K562 (cell line): ENCODE results near the gene DPH2. TPM values are rescaled to one million over a fixed set of nuclear protein-coding genes. Genes with fewer than 3 reads are reported as not detected.

Experiments
- ADNP ChIP-seq: fragments of 200-800 bp; sonication (Bioruptor generic); IDR thresholded peaks from 2 replicates; pipeline ENCODE4 v1.6.1; 2016; ENCODE audit warnings: missing genetic modification characterization, missing compliant biosample characterization
- CBX5 ChIP-seq: IDR thresholded peaks from 2 replicates; pipeline ENCODE4 v1.6.1; 2014; ENCODE audit warnings: low read depth, borderline replicate concordance
- CGGBP1 ChIP-seq: fragments of 250-450 bp; sonication (Bioruptor Pico); IDR thresholded peaks from 2 replicates; pipeline ENCODE4 v1.9.0; 2021; ENCODE audit warnings: mild to moderate bottlenecking
- ETV5 ChIP-seq: sonication (generic); formaldehyde crosslinking; IDR thresholded peaks from 2 replicates; pipeline ENCODE4 v1.4.0; 2020; ENCODE audit warnings: low read depth, mild to moderate bottlenecking, missing genetic modification reagents
- LARP7 ChIP-seq: fragments of 450-650 bp; IDR thresholded peaks from 2 replicates; pipeline ENCODE4 v1.6.1; 2016
- MTA2 ChIP-seq: fragments of 450-650 bp; IDR thresholded peaks from 2 replicates; pipeline ENCODE4 v1.6.1; 2016; ENCODE audit warnings: low read depth
- MTF1 ChIP-seq: fragments of 250-450 bp; sonication (Bioruptor Pico); IDR thresholded peaks from 2 replicates; pipeline ENCODE4 v1.9.0; 2021; ENCODE audit warnings: moderate library complexity, mild to moderate bottlenecking, inconsistent platforms, borderline replicate concordance
- PPARD ChIP-seq: fragments of 250-450 bp; sonication (Bioruptor Pico); IDR thresholded peaks from 2 replicates; pipeline ENCODE4 v1.8.0; 2022; ENCODE audit warnings: inconsistent platforms, mild to moderate bottlenecking, moderate library complexity
- RBM15 ChIP-seq: fragments of 200-400 bp; formaldehyde crosslinking; IDR thresholded peaks from 2 replicates; pipeline ENCODE4 v1.6.1; 2018; ENCODE audit warnings: mild to moderate bottlenecking, low read length, moderate library complexity; ENCODE audit not compliant: insufficient read depth
- RCOR1 ChIP-seq, 2 experiments: IDR thresholded peaks; 2 replicates each; pipeline ENCODE4 v1.6.1; 2012; ENCODE audit warnings: low read depth in 2 of 2, low read length in 2 of 2, borderline replicate concordance in 1 of 2, improper control_type of control experiment in 1 of 2
- SLC30A9 ChIP-seq: fragments of 250-450 bp; sonication (Bioruptor Pico); IDR thresholded peaks from 2 replicates; pipeline ENCODE4 v1.8.0; 2022; ENCODE audit warnings: mild to moderate bottlenecking, moderate library complexity
- SP1 ChIP-seq: sonication (generic); formaldehyde crosslinking; IDR thresholded peaks from 2 replicates; pipeline ENCODE4 v1.8.1; 2022; ENCODE audit warnings: mild to moderate bottlenecking, missing genetic modification reagents
- SRSF3 ChIP-seq: fragments of 200-400 bp; formaldehyde crosslinking; IDR thresholded peaks from 2 replicates; pipeline ENCODE4 v1.6.1; 2016; ENCODE audit warnings: mild to moderate bottlenecking, low read length, moderate library complexity; ENCODE audit not compliant: insufficient read depth
- ZNF12 ChIP-seq: sonication (generic); formaldehyde crosslinking; IDR thresholded peaks from 2 replicates; pipeline ENCODE4 v1.4.0; 2020; ENCODE audit warnings: mild to moderate bottlenecking, missing genetic modification reagents
- ZNF384 ChIP-seq: IDR thresholded peaks from 2 replicates; pipeline ENCODE4 v1.6.1; 2012; ENCODE audit warnings: low read depth, low read length, improper control_type of control experiment
- ZNF398 ChIP-seq: fragments of 250-450 bp; sonication (Bioruptor Pico); IDR thresholded peaks from 2 replicates; pipeline ENCODE4 v1.8.0; 2021; ENCODE audit warnings: moderate library complexity, mild to moderate bottlenecking, inconsistent platforms
- ZNF431 ChIP-seq: sonication (generic); formaldehyde crosslinking; IDR thresholded peaks from 2 replicates; pipeline ENCODE4 v1.8.0; 2022; ENCODE audit warnings: mild to moderate bottlenecking, missing genetic modification reagents
- polyA plus RNA-seq, 8 experiments: library from polyadenylated mRNA; depleted of rRNA in 4 of 8; stranded (reverse) in 5 of 8; unstranded in 3 of 8; fragments of >200 nt; fragmentation: Nextera tagmentation in 2 of 8; fragmentation: Illumina TruSeq in 1 of 8; extraction: Ambion mirVana in 2 of 8; extraction: Trizol in 1 of 8; gene quantifications; 2 replicates each; pipeline versions ENCODE4 v1.2.1 to v1.2.3, GENCODE V29; 2011 to 2014; ENCODE audit warnings: inconsistent platforms in 1 of 8, missing spikeins in 1 of 8
- total RNA-seq, 7 experiments: library from RNA; depleted of rRNA in 6 of 7; stranded (reverse); fragments of >200 nt in 6 of 7; fragmentation: Illumina TruSeq in 2 of 7; extraction: Trizol in 2 of 7; gene quantifications; 2 replicates each; pipeline versions ENCODE4 v1.2.1 to v1.2.3, GENCODE V29; 2011 to 2021; ENCODE audit warnings: low replicate concordance in 1 of 7
- TF ChIP-seq, protein P1 (sequence below): fragments of 250-450 bp; sonication (Bioruptor Pico); IDR thresholded peaks from 2 replicates; pipeline ENCODE4 v1.5.0; 2020; ENCODE audit warnings: mild to moderate bottlenecking, borderline replicate concordance
- TF ChIP-seq, protein P2 (sequence below): sonication (generic); formaldehyde crosslinking; IDR thresholded peaks from 2 replicates; pipeline ENCODE4 v1.8.0; 2022; ENCODE audit warnings: mild to moderate bottlenecking, missing genetic modification reagents

Gene DPH2
- total and polyA plus RNA-seq, 9 of the 15 experiments (the other 6 are each of a cell fraction or from before 2014, with no cell fraction given): 17.9 to 94.1 (median 68.1) TPM

- peak; percentile 73; the same call in 1 of the 2 replicates for TF ChIP-seq ZNF12
- TF ChIP-seq SRSF3: no peak
- no peak; the same call in 1 of the 2 replicates for TF ChIP-seq ADNP (tag)
- peak; percentile 91 for TF ChIP-seq ETV5 (CRISPR knock-in tag)
- no peak; the same call in 1 of the 2 replicates for TF ChIP-seq MTA2
- TF ChIP-seq RBM15: no peak
- TF ChIP-seq CGGBP1 (CRISPR knock-in tag): peak; percentile 44; the same call in 1 of the 2 replicates
- no peak for TF ChIP-seq ZNF398 (CRISPR knock-in tag)
- no peak for TF ChIP-seq SLC30A9 (CRISPR knock-in tag)
- no peak for TF ChIP-seq PPARD (CRISPR knock-in tag)
- peak; percentile 100 for TF ChIP-seq SP1 (CRISPR knock-in tag)
- TF ChIP-seq MTF1 (CRISPR knock-in tag): no peak
- TF ChIP-seq RCOR1 (IDR thresholded peaks at IDR 0.05; ENCODE audit: borderline replicate concordance in 1 of 2, low read depth in 2 of 2, low read length in 2 of 2): peak; percentile 26 to 42; a peak in 2 of 4 replicates
- TF ChIP-seq CBX5: no peak
- peak; percentile 83; the same call in 1 of the 2 replicates for TF ChIP-seq LARP7
- TF ChIP-seq ZNF431 (CRISPR knock-in tag): no peak
- TF ChIP-seq, protein P1, sequence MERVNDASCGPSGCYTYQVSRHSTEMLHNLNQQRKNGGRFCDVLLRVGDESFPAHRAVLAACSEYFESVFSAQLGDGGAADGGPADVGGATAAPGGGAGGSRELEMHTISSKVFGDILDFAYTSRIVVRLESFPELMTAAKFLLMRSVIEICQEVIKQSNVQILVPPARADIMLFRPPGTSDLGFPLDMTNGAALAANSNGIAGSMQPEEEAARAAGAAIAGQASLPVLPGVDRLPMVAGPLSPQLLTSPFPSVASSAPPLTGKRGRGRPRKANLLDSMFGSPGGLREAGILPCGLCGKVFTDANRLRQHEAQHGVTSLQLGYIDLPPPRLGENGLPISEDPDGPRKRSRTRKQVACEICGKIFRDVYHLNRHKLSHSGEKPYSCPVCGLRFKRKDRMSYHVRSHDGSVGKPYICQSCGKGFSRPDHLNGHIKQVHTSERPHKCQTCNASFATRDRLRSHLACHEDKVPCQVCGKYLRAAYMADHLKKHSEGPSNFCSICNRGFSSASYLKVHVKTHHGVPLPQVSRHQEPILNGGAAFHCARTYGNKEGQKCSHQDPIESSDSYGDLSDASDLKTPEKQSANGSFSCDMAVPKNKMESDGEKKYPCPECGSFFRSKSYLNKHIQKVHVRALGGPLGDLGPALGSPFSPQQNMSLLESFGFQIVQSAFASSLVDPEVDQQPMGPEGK (CRISPR knock-in tag): no peak
- TF ChIP-seq, protein P2, sequence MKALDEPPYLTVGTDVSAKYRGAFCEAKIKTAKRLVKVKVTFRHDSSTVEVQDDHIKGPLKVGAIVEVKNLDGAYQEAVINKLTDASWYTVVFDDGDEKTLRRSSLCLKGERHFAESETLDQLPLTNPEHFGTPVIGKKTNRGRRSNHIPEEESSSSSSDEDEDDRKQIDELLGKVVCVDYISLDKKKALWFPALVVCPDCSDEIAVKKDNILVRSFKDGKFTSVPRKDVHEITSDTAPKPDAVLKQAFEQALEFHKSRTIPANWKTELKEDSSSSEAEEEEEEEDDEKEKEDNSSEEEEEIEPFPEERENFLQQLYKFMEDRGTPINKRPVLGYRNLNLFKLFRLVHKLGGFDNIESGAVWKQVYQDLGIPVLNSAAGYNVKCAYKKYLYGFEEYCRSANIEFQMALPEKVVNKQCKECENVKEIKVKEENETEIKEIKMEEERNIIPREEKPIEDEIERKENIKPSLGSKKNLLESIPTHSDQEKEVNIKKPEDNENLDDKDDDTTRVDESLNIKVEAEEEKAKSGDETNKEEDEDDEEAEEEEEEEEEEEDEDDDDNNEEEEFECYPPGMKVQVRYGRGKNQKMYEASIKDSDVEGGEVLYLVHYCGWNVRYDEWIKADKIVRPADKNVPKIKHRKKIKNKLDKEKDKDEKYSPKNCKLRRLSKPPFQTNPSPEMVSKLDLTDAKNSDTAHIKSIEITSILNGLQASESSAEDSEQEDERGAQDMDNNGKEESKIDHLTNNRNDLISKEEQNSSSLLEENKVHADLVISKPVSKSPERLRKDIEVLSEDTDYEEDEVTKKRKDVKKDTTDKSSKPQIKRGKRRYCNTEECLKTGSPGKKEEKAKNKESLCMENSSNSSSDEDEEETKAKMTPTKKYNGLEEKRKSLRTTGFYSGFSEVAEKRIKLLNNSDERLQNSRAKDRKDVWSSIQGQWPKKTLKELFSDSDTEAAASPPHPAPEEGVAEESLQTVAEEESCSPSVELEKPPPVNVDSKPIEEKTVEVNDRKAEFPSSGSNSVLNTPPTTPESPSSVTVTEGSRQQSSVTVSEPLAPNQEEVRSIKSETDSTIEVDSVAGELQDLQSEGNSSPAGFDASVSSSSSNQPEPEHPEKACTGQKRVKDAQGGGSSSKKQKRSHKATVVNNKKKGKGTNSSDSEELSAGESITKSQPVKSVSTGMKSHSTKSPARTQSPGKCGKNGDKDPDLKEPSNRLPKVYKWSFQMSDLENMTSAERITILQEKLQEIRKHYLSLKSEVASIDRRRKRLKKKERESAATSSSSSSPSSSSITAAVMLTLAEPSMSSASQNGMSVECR (CRISPR knock-in tag): peak; percentile 99
- no peak for TF ChIP-seq ZNF384
These were observed 23.4 kb upstream of the DPH2 start, which contains the start of gene IPO13 (continued) for GRCh38 chr1:43946236-43947060.
